ENCODE measurements around the gene ZNF280D. TPM values are rescaled to one million over a fixed set of nuclear protein-coding genes. Genes with fewer than 3 reads are reported as not detected.

The ZNF280D gene
- total RNA-seq, 2 donors from 2014 or later, result 29.8 to 34.0 TPM

DNA sequence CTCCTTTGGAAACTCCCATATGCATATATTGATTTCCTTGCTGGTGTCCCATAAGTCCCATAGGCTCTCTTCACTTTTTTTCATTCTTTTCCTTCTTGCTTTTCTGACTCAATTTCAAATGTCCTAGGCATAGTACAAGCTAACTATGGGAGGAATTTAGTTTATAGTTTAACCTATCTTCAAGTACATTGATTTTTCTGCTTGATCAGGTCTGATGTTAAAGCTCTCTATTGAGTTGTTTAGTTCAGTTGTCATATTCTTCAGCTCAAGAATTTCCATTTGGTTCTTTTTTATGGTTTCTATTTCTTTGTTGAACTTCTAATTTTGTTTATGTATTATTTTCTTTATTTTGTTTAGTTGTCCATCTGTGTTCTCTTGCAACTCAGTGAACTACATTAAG lies 147.1 kb downstream of the ZNF280D start:
- DNase-seq (no peak), ATAC-seq (no peak)
- intact Hi-C loops (cut with DNase I, micrococcal nuclease), result no loop called here

- intact Hi-C loops (cut with DNase I, micrococcal nuclease), result no loop called here
- ATAC-seq (no peak), DNase-seq (no peak)
Observed at GRCh38 chr15:56582785-56583184, 150.5 kb downstream of the ZNF280D start.

Other genes starting within 250 kb of the ZNF280D start
- gene TCF12, start 185.1 kb upstream of the ZNF280D start, total RNA-seq, result 10 to 100 TPM; 80.5 to 82.8 TPM

All from left colon (tissue), 2 donors.